Skin epidermis (tissue), 12 donors: ENCODE results near the gene IFT20.

Experiments
- H3K27ac ChIP-seq, 21 experiments: fragments of 200-600 bp; sonication (generic) in 11 of 21; one replicate each; pipeline ENCODE4 v1.5.0; 2020; ENCODE audit warnings: mild to moderate bottlenecking in 3 of 21, inconsistent platforms in 2 of 21, moderate library complexity in 2 of 21
- H3K4me3 ChIP-seq, 7 experiments: fragments of 200-600 bp; sonication (generic) in 2 of 7; one replicate each; pipeline ENCODE4 v1.5.0; 2020; ENCODE audit warnings: inconsistent platforms in 2 of 7, mild to moderate bottlenecking in 2 of 7, moderate library complexity in 1 of 7

Gene IFT20

GRCh38 chr17:28335201-28335958, at the start of gene IFT20, which contains the start of gene TNFAIP1:
IFT20 (minus strand) TSS chr17:28335472; CDS start chr17:28331985, 3,487 bp downstream.
TNFAIP1 (plus strand) TSS chr17:28335761; CDS start chr17:28339522, 3,761 bp downstream.
- Histone ChIP-seq H3K27ac (peak within 1 kb of the TSS; percentile 83 to 99 (median 98)), H3K4me3 (peak within 1 kb of the TSS; percentile 79 to 99 (median 93))

- peak overlapping the region in 12 of 21 experiments; percentile 2 to 75 (median 36) for H3K27ac ChIP-seq
- H3K4me3 ChIP-seq: peak overlapping the region; percentile 45 to 65 (median 47)
These were observed 49.7 kb upstream of the IFT20 start for GRCh38 chr17:28385037-28385400.

- peak overlapping the region in 15 of 21 experiments; percentile 2 to 75 (median 49) for H3K27ac ChIP-seq
- H3K4me3 ChIP-seq: peak overlapping the region; percentile 45 to 65 (median 47)
These were observed 49.2 kb upstream of the IFT20 start for GRCh38 chr17:28384281-28385036.

- no peak overlapping the region for H3K27ac ChIP-seq
- H3K4me3 ChIP-seq: peak overlapping the region in 2 of 7 experiments; percentile 13 to 30
These were observed 46.0 kb upstream of the IFT20 start for GRCh38 chr17:28381141-28381825.

- no peak overlapping the region for H3K4me3 ChIP-seq
- no peak overlapping the region for H3K27ac ChIP-seq
These were observed 44.8 kb upstream of the IFT20 start for GRCh38 chr17:28379814-28380801.

GRCh38 chr17:28372945-28373274, 37.6 kb upstream of the IFT20 start:
- H3K4me3 ChIP-seq: peak overlapping the region in 2 of 7 experiments; percentile 44 to 52
- no peak overlapping the region for H3K27ac ChIP-seq

GRCh38 chr17:28372203-28372944, 37.1 kb upstream of the IFT20 start:
- peak overlapping the region in 16 of 21 experiments; percentile 23 to 72 (median 56) for H3K27ac ChIP-seq

GRCh38 chr17:28371245-28372202, 36.3 kb upstream of the IFT20 start, which contains the start of gene SARM1:
SARM1 (plus strand) TSS chr17:28371694; CDS start chr17:28372033, 339 bp downstream.
- H3K27ac ChIP-seq: peak within 1 kb of the TSS in 17 of 21 experiments; percentile 18 to 72 (median 54)
- H3K4me3 ChIP-seq: peak within 1 kb of the TSS; percentile 43 to 55 (median 48)

More at GRCh38 chr17:28372203-28372944, 37.1 kb upstream of the IFT20 start:
- peak overlapping the region; percentile 43 to 55 (median 48) for H3K4me3 ChIP-seq

GRCh38 chr17:28370744-28371103, 35.5 kb upstream of the IFT20 start:
- Histone ChIP-seq H3K4me3 (no peak overlapping the region), H3K27ac (peak overlapping the region in 7 of 21 experiments; percentile 17 to 69 (median 30))

GRCh38 chr17:28370035-28370743, 34.9 kb upstream of the IFT20 start, which contains the start of gene VTN:
VTN (minus strand) TSS chr17:28370307; CDS start chr17:28370203, 104 bp downstream.
- Histone ChIP-seq H3K4me3 (peak within 1 kb of the TSS in 6 of 7 experiments; percentile 43 to 55 (median 47)), H3K27ac (peak within 1 kb of the TSS in 10 of 21 experiments; percentile 5 to 70 (median 30))

- Histone ChIP-seq H3K4me3 (no peak overlapping the region), H3K27ac (peak overlapping the region in 3 of 21 experiments; percentile 29 to 64 (median 42))
These were observed 34.4 kb upstream of the IFT20 start for GRCh38 chr17:28369684-28370034.

GRCh38 chr17:28368915-28369683, 33.8 kb upstream of the IFT20 start:
- H3K4me3 ChIP-seq: no peak overlapping the region
- no peak overlapping the region for H3K27ac ChIP-seq

GRCh38 chr17:28368306-28368831, 33.1 kb upstream of the IFT20 start:
- Histone ChIP-seq H3K4me3 (no peak overlapping the region), H3K27ac (no peak overlapping the region)

- H3K4me3 ChIP-seq: no peak overlapping the region
- no peak overlapping the region for H3K27ac ChIP-seq
These were observed 32.5 kb upstream of the IFT20 start for GRCh38 chr17:28367641-28368305.

GRCh38 chr17:28366605-28367004, 31.3 kb upstream of the IFT20 start:
- Histone ChIP-seq H3K4me3 (no peak overlapping the region), H3K27ac (no peak overlapping the region)
